ENCODE measurements around the gene PSMB7. TPM values are rescaled to one million over a fixed set of nuclear protein-coding genes. Genes with fewer than 3 reads are reported as not detected.

The PSMB7 gene
- total RNA-seq, 4 donors from 2014 or later = 125 to 226 (median 176) TPM

DNA sequence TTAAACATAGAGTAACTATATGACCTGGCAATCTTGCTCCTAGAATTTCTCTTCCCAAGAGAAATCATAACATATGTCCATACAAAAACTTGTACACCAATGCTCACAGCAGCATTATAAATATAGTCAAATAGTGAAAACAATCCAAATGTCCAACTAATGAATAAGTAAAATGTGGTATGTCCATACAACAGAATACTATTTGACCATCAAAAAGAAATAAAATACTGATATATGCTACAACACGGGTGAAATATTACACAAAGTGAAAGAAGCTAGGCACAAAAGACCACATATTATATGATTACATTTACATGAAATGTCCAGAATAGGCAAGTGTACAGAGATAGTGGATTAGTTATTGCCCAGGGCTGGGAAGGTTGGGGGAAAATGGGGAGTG is 41.4 kb downstream of the PSMB7 start:
- DNase-seq (ENCODE audit: low spot score in 2 of 2) = no peak
- WGBS = 97% methylated on average over 1 of the region's 1 CpG
- TF ChIP-seq, protein P1, sequence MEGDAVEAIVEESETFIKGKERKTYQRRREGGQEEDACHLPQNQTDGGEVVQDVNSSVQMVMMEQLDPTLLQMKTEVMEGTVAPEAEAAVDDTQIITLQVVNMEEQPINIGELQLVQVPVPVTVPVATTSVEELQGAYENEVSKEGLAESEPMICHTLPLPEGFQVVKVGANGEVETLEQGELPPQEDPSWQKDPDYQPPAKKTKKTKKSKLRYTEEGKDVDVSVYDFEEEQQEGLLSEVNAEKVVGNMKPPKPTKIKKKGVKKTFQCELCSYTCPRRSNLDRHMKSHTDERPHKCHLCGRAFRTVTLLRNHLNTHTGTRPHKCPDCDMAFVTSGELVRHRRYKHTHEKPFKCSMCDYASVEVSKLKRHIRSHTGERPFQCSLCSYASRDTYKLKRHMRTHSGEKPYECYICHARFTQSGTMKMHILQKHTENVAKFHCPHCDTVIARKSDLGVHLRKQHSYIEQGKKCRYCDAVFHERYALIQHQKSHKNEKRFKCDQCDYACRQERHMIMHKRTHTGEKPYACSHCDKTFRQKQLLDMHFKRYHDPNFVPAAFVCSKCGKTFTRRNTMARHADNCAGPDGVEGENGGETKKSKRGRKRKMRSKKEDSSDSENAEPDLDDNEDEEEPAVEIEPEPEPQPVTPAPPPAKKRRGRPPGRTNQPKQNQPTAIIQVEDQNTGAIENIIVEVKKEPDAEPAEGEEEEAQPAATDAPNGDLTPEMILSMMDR (IDR thresholded peaks at IDR 0.05) = no peak
- TF ChIP-seq POLR2A (IDR thresholded peaks at IDR 0.05) = no peak
- no peak for TF ChIP-seq POLR2AphosphoS5 (IDR thresholded peaks at IDR 0.05)
- TF ChIP-seq EP300 (IDR thresholded peaks at IDR 0.05) = no peak
- Histone ChIP-seq H3K27ac (no peak overlapping the region), H3K4me1 (peaks cover 19% of the 10 kb centered on the region), H3K9me3 (no peaks in the 10 kb centered on the region), H3K27me3 (no peaks in the 10 kb centered on the region), H3K4me3 (no peak overlapping the region), H3K36me3 (no peaks in the 10 kb centered on the region)

DNA sequence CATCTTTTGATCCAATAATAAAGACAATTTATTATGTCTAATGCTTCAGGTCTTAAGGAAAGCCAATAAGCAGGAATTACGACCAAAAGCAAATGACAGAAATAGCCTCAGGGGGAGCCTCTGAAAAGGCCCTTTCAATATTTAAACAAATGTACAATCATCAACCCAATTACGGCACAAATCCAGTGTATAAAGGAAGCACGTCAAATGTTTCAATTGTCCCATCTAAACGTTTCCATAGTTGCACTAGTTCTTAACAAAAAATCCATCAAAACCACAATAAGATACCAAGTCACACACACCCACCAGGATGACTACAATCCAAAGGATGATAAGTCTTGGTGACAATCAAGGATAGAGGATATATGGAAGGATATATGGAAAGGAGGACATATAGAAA is 41.9 kb downstream of the PSMB7 start:
- no peak for TF ChIP-seq POLR2AphosphoS5 (IDR thresholded peaks at IDR 0.05)
- TF ChIP-seq, protein P1 (IDR thresholded peaks at IDR 0.05) = no peak
- TF ChIP-seq POLR2A (IDR thresholded peaks at IDR 0.05) = no peak
- no peak for TF ChIP-seq EP300 (IDR thresholded peaks at IDR 0.05)
- no peaks in the 10 kb centered on the region for H3K36me3 ChIP-seq
- H3K4me1 ChIP-seq = peaks cover 19% of the 10 kb centered on the region
- no peak for DNase-seq (ENCODE audit: low spot score in 2 of 2)
- WGBS = 82% methylated on average over 4 of the region's 4 CpGs
- no peaks in the 10 kb centered on the region for H3K27me3 ChIP-seq
- H3K9me3 ChIP-seq = no peaks in the 10 kb centered on the region
- H3K4me3 ChIP-seq = no peak overlapping the region
- no peak overlapping the region for H3K27ac ChIP-seq

DNA sequence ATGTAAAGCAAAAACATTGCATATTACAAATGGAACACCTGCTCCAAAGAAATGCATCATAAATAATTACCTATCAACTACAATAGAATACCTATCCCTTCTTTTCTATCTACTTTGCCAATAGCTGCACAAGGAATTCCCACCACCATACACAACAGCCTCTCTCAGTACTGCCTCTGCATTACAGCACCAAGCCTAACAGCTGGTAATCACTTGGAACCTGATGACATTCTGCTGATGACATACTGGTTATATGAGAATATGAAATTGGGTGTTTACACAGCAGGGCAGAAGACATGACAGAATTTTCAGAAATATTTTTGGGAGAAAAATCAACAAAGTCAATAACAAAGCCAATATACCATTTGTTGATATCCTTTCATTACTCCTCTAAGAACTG is 43.2 kb downstream of the PSMB7 start:
- no peak overlapping the region for H3K27ac ChIP-seq
- H3K4me3 ChIP-seq = no peak overlapping the region
- peaks cover 11% of the 10 kb centered on the region for H3K4me1 ChIP-seq
- no peak for DNase-seq (ENCODE audit: low spot score in 2 of 2)
- no peaks in the 10 kb centered on the region for H3K36me3 ChIP-seq
- TF ChIP-seq, protein P1 (IDR thresholded peaks at IDR 0.05) = no peak
- no peaks in the 10 kb centered on the region for H3K27me3 ChIP-seq
- no peaks in the 10 kb centered on the region for H3K9me3 ChIP-seq

DNA sequence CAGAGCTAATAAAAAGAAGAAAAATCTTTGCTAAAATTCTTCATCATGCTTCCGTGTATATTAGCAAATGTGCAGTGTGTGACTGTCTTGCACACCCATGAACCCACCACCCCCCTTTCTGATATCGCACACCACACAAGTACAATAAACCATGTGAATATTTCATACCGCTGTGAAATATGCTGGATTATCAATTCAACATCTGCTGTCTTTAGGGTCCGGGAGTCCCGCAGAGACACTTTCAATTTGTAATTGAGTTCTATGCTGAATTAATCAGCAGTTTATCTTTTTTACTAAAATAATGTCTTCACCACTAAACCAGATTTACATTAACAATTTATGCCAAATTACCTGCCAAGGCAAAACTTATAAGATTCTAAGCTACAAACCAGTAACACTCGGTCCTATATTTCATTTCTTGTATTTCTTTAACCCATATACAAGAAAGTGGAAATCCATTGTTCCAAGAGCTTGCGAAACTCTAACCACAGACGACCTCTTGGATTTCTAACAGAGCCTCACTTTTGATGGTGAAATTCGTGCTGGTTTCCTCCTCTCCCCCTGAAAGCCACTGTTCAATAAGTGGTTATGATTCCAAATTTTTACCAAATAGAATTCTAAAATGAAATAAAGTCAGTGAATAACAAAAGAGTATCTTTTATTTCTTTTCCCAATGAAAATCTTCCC is 44.2 kb downstream of the PSMB7 start:
- Histone ChIP-seq H3K4me3 (no peak overlapping the region), H3K9me3 (no peaks in the 10 kb centered on the region), H3K4me1 (peaks cover 18% of the 10 kb centered on the region), H3K27ac (no peak overlapping the region), H3K27me3 (no peaks in the 10 kb centered on the region), H3K36me3 (peaks cover 4% of the 10 kb centered on the region)
- 80% methylated on average over 9 of the region's 9 CpGs for WGBS
- TF ChIP-seq POLR2A (IDR thresholded peaks at IDR 0.05) = no peak
- TF ChIP-seq, protein P1 (IDR thresholded peaks at IDR 0.05) = no peak
- no peak for TF ChIP-seq EP300 (IDR thresholded peaks at IDR 0.05)
- TF ChIP-seq POLR2AphosphoS5 (IDR thresholded peaks at IDR 0.05) = no peak
- DNase-seq (ENCODE audit: low spot score in 2 of 2) = no peak

DNA sequence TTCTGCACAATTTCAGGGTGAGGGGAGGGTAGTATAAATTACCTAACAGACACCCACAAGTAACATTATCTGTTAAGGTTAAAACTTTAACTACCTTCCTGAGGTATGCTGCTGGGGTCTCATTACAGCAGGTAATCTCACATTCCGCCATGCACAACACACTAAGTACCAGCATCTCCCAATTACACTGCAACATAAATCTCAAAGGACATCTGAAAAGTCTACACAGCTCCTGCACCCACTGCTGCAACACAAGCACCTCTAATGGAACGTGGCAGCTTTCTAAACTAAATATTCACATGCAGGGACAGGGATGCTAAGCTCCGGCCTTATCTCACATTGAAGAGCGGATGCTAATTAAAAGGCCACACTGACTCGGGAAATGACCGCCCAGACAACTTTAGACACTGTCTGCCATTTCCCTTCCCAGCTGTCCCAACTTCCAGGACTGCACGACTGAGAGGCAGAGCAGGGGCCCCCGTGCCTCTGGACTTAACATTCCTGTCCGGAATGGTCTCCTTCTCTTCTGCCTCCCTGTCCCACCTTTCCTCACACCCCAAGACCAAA is 45.9 kb downstream of the PSMB7 start:
- Histone ChIP-seq H3K36me3 (peaks cover 4% of the 10 kb centered on the region), H3K9me3 (no peaks in the 10 kb centered on the region), H3K27ac (no peak overlapping the region), H3K4me1 (peaks cover 18% of the 10 kb centered on the region), H3K27me3 (no peaks in the 10 kb centered on the region), H3K4me3 (no peak overlapping the region)
- no peak for TF ChIP-seq POLR2AphosphoS5 (IDR thresholded peaks at IDR 0.05)
- TF ChIP-seq, protein P1 (IDR thresholded peaks at IDR 0.05) = no peak
- no peak for TF ChIP-seq POLR2A (IDR thresholded peaks at IDR 0.05)
- no peak for TF ChIP-seq EP300 (IDR thresholded peaks at IDR 0.05)
- DNase-seq (ENCODE audit: low spot score in 2 of 2) = no peak
- WGBS = 85% methylated on average over 9 of the region's 9 CpGs
